ENCODE measurements around the gene SPRTN.
"Not testable (repeated sequence)": the region's sequence is repeated elsewhere in the genome, so short reads cannot be mapped to it uniquely, and the experiment has no call there.

SPRTN gene

DNA sequence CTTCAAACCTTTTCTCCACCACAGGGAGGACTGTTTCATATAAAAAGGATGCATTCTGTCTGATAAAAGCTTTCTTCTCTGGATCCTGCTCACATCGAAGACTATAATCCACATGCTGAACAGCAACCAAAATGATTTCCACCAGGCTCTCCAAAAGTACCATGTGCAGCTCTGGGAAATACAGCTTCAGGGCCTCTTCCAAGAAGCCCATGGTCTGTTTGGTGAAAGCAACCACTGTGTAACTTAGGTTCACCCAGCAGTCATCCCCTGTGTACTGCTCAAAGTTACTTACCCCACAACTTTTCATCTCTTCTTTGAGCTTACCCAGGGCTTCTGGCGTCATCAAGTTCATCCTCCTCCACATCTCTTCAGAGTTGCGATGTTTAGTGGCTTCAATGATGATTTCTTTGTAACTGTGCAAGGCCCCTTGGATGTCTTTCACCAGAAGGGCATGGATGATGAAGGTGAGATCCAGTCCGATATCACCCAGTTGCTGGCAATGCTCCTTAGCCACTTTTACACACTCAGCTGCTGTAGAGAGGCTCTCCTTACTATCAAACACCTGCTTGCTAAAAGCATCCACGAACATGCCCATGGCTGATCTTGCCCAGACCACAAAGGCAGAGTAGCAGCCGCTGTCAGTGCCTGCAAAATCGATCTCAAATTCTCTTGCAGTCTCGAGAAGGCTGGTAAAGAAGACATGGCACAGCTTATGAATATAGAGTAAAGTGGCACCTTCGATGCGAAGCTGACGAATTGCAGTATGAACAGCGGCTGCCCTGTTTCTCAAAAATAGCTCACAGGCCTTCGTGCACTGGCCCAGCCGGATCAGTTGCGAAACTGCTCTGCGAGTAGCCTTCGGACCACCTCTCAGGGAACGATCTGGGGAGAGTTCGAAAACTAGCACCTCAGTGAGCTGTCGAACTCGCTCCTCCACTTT lies 2.2 kb upstream of the SPRTN start:
- DNase-seq (ENCODE audit: low read depth in 2 of 2), result no peak

DNA sequence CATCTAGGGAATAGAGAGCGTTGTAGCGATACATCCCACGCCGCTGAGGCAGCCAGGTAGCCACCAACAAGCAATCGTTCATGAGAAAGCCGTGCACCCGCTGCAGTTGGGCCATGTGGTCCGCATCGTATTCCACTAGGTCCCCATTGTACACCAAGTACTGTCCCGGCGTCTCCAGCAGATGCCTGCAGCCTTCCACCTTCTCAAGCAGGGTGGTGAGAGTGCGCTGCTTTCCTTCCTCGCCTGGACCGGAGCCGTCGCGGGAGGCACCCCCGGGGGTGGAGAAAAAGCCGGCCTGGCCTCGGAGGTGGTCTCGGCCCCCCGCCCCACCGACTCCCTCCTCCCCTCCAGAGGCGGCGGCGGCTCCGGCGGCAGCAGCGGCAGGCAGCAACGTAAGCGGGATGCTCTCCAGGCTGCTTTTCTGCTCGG lies 1.0 kb upstream of the SPRTN start:
- DNase-seq (ENCODE audit: low read depth in 2 of 2), result no peak

DNA sequence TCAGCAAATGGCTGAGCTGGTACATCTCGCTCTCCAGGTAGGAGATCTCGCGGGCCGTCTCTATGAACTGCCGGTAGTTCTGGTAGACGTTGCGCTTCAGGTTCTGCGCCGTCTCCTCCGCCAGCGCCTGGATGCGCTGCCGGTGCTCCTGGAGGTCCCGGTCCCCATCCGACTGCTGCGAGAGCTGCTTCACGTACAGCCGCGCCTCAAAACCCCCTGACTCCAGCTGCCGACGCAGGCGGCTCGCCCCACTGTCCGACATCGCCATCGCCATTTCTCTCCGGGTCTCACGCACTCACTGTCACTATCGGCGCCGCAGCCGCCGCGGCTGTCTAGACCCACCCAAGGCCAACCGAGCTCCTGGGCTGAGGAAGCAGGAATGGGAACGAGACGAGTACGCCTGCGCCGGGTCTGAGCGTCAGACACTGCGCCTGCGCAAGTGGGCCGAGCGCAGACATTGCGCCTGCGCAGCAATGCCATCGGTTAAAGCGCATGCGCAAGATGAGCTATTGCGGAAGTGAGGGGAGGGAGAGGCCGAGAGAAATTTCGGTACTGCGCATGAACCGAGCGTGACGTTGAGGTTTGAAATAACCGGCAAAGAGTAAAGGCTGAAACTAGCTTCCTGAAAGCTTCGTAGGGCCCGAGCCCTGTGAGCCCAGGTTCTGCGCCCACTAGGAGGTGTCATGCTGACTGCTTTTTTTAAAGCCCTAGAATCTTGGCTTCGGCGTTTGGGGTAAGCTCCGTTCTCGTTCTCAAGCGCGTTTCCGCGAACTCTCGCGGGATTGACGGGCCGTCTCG lies 422 bp upstream of the SPRTN start, which contains the start of gene EXOC8:
Gene EXOC8 (minus strand): TSS at position 381 of the 798 bp plus-strand sequence. CDS start 107 bp downstream, at position 274.
- peak; percentile 92 to 95 for DNase-seq (ENCODE audit: low read depth in 2 of 2)

DNA sequence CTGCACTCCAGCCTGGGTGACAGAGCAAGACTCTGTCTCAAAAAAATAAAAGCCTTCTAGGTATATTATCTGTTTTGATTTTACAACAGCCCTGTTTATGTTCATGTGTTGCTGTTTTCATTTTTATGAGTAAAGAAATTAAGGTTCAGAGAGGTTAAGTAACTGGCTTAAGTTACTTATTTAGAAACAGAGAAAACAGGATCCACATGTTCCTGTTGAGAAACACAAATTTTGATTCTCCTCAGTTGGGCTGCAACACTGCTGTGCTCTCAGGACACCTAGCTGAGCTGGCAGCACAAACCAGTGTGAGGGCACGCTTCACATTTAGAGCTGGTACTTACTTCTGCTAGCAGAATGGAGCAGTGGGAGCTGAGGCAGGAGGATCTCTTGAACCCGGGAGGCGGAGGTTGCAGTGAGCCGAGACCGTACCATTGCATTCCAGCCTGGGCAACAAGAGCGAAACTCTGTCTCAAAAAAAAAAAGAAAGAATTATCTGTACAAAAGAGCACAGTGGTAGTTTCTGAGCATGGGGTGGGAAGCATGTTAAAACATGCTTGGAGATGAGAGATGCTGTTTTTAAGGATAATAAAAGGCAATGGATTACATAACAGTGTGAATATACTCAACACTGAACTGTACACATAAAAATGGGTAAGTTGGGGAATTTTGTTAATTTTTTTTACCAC lies 2.4 kb downstream of the SPRTN start:
- no peak for DNase-seq (ENCODE audit: low read depth in 2 of 2)

GRCh38 chr1:231347961-231348360 lies 9.9 kb downstream of the SPRTN start:
- DNase-seq (ENCODE audit: low read depth in 2 of 2), result no peak

GRCh38 chr1:231348442-231348841 lies 10.3 kb downstream of the SPRTN start:
- no peak for DNase-seq (ENCODE audit: low read depth in 2 of 2)

DNA sequence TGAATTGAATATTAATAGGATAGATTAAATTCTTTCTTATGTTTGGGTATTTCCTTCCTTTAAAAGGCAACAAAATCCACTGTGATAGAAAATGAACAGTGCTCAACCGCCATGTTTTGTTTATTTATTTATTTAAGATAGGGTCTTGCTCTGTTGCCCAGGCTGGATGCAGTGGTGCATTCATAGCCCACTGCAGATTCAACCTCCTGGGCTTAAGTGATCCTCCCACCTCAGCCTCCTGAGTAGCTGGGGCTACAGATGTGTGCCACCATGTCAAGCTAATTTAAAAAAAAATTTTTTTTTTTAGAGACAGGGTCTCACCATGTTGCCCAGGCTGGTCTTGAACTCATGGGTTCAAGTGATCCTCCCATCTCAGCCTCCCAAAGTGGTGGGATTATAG lies 10.8 kb downstream of the SPRTN start:
- DNase-seq (ENCODE audit: low read depth in 2 of 2), result not testable (repeated sequence)

DNA sequence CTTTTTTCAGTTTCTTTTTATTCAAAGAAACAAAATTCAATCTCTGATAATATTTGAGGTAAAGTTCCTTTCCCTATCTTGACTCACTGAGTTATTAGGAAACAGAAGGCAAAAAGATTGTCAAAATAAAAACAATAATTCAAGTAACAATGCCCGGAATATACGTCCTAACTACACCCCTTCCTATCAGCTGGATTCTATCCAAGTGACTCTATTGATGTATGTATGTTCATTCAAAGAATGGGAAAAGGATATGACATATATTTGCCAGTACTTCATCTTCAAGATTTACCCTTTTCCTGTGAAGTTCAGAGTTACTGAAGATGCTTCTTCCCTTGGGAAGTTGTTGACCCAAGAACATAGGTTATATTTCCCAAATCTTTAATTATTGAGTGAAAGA lies 13.7 kb downstream of the SPRTN start:
- no peak for DNase-seq (ENCODE audit: low read depth in 2 of 2)

- no peak for DNase-seq (ENCODE audit: low read depth in 2 of 2)
Observed at GRCh38 chr1:231353086-231353485, 15.0 kb downstream of the SPRTN start.

DNA sequence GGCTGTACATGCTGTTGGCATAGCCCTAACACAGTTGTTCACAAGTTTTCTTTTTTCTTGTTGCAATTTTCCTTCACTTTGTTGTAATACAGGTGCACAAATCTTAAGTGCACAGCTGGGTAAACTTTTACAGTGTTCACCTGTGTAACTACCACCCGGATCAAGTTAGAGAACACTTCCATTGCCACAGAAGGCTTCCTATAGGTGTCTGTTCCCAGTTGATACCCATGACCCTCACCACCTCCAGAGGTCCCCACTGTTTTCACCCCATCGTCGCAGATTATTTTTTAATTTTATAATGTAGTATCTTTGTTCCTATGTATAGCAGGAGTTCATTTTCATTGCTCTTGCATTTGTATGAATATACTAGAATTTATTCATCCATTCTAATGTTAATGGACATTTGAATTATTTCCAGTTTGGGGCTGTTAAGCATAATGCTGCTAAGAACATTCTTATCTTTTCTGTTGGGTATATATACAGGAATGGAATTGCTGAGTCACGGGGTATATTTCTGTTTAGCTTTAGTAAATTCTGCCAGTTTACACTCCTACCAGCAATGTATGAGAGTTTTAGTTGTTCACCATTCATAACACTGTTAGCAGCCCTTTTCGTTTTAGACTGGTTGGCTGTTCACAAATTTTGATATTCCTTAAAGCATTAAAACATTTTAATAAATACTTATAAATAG lies 16.4 kb downstream of the SPRTN start:
- DNase-seq (ENCODE audit: low read depth in 2 of 2), result no peak

DNA sequence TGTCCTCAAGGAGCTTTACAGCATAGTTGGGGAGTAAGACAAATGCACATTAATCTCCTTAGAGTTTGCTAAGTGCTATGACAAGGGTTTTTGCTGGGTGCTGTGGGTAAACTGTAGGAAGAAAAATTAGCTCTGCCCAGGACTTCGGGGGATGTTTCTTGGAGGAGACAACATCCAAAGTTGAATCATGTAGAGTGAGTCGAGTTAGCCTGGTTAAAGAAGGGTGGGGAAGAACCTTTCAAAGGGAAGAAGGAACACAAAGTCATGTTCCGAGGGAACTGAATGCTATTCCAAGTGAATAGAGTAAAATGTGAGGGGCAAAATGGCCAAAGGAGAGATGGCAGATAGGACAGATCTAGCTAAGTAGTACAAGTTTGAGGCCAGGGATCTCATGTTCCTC lies 17.1 kb downstream of the SPRTN start:
- DNase-seq (ENCODE audit: low read depth in 2 of 2), result no peak

GRCh38 chr1:231357187-231357772 lies 19.2 kb downstream of the SPRTN start:
- DNase-seq (ENCODE audit: low read depth in 2 of 2), result no peak

- no peak for DNase-seq (ENCODE audit: low read depth in 2 of 2)
Observed at GRCh38 chr1:231357831-231358354, 19.8 kb downstream of the SPRTN start.

DNA sequence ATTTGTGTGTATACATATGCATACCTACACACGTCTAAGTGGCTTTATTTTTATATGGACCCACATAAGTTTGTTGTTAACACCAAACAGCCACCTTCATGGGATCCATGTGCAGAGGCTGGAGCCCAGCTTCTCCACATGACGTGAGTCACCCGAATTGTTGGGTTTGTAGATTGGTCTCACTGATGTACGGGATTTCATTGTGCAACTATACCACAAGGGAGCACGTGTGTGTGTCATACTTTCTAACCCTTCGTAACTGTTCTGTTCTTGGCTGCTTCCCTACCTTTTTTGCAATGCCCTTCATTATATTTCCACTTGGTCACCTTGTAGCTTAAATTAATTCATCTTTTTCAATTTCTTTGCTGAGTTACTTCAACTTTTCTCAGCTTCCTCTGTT lies 21.0 kb downstream of the SPRTN start:
- no peak for DNase-seq (ENCODE audit: low read depth in 2 of 2)

DNA sequence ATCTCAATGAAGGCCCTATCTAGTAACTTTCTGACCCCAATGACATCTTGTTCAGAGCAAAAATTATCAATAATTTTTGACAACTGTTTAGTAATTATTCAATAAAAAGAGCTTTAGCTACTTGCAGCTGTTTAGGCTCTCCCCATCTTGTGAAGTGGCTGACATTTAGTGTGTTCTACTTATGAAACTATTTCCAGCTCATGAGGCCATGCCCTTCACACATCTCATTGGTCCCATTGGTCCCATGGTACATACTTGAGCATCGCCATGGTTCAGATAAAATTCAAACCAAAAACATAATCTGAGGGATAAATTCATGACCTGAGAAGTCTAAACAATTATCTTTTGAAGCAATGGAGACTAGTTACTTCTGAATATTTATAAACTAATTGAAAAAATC lies 24.2 kb downstream of the SPRTN start:
- DNase-seq (ENCODE audit: low read depth in 2 of 2), result no peak

DNA sequence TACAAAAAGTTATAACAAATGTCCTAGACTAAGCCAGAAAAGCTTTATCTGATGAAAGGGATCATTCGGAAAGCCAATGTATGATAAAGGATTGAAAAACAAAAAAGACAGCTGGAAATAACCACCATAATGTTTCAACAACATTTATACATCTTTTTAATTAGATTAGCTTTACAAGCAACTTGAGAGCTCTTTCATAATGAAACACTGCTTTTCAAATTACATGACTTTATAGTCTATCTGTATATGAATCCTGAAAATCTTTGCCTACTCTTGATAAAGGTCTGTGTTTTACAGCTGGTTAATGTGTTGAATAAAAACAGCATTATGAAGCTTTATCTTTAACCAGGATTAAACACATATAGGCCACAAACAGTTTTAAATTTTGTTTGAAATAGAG lies 25.5 kb downstream of the SPRTN start:
- DNase-seq (ENCODE audit: low read depth in 2 of 2), result no peak

DNA sequence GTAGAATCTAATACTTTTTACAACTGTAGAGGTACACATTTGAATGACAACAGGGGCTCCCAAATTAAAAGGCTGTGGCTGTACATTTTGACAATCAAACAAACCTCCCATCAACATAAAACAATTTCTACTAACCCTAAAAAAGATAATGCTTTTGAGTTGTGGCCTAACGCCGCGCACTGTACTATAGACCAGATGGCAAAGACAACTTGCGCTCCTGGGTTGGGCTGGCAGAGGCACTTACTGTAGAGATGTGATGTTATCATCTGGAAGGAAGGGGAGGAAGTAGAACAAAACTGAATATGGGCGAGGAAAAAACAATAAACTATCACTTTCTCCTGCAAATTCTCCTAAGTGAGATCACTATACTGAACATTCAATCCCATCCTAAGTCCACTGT lies 26.1 kb downstream of the SPRTN start:
- DNase-seq (ENCODE audit: low read depth in 2 of 2), result no peak

GRCh38 chr1:231369282-231369681 lies 31.2 kb downstream of the SPRTN start:
- no peak for DNase-seq (ENCODE audit: low read depth in 2 of 2)

- no peak for DNase-seq (ENCODE audit: low read depth in 2 of 2)
Observed at GRCh38 chr1:231372501-231372900, 34.4 kb downstream of the SPRTN start.

- DNase-seq (ENCODE audit: low read depth in 2 of 2), result no peak
Observed at GRCh38 chr1:231374394-231374793, 36.3 kb downstream of the SPRTN start.

GRCh38 chr1:231376101-231376500 lies 38.0 kb downstream of the SPRTN start:
- DNase-seq (ENCODE audit: low read depth in 2 of 2), result no peak

All from stimulated activated CD8-positive, alpha-beta memory T cell treated with anti-CD3 and anti-CD28 coated beads, Interleukin-15, amount 100 ng/mL, for 4 hours (primary cell).